Measurements from ENCODE around the gene CWC25. TPM values are rescaled to one million over a fixed set of nuclear protein-coding genes. Genes with fewer than 3 reads are reported as not detected.
A peak's percentile ranks its signal among the peaks of the same experiment; 100 is the strongest.

The CWC25 gene
- total and polyA plus RNA-seq, 9 of the 15 experiments (the other 6 are each of a cell fraction or from before 2014, with no cell fraction given) = 16.5 to 27.4 (median 23.0) TPM

DNA sequence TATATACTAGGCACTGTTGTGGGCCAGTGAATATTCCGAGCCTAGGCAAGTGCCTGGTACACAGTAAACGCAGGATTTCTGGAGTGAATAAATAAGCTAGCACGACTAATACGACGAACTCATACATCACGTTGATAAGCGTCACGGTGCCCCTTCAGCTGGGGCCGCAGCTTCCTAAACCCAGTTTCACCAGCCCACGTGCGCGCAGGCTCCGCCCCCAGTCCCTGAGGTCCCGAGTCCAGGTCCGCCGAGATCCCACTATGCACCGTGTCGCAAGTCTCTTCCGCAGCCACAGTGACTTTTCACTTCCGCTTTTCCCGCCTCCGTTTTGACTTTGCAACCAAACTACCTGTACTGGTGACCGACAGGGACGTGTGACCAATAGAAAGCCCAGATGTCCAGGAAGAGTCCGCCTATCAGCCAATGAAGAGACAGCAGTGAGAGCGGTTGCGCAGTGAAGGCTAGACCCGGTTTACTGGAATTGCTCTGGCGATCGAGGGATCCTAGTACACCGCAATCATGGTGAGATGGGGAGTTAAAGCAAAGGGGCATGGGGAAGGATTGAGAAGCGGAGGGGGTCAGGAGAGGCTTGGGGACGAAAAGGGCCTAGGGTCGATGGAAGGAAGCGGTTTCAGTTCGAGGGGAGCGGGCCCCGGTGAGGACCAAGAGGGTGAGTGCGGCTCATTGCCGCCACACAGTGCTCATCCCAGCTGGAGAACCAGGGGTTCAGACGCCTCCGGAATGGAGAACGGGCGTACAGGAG lies 72.6 kb downstream of the CWC25 start, which contains the start of gene PSMB3:
PSMB3 (plus strand) TSS at position 434 of the 763 bp plus-strand sequence; CDS start at position 520, 86 bp downstream.
- POLR2A ChIA-PET = interaction anchor here (0.6 to 2.3 kb wide), 18 partner anchors 10 to 261 kb away, joined by 3 to 9 read pairs (median 4); partner anchors contain the start of genes LASP1 and PIP4K2B
- Histone ChIP-seq H3K4me3 (peak within 1 kb of the TSS; percentile 74), H3K27ac (ENCODE audit: extremely low read depth, low read depth, low read length) (peak within 1 kb of the TSS; percentile 87), H3K9me3 (replicated peaks; ENCODE audit: control insufficient read depth, insufficient read depth, low read depth, low read length) (no peaks in the 10 kb centered on the region), H3K4me1 (replicated peaks in 1 of 2; ENCODE audit: control insufficient read depth in 2 of 2, insufficient read depth in 2 of 2, low read length in 2 of 2) (peaks cover 7 to 42% of the 10 kb centered on the region in 2 experiments), H3K27me3 (ENCODE audit: control insufficient read depth in 2 of 2, insufficient read depth in 2 of 2, low read length in 2 of 2) (no peaks in the 10 kb centered on the region), H4K20me1 (replicated peaks; ENCODE audit: control insufficient read depth, insufficient read depth, low read length) (no peaks in the 10 kb centered on the region), H3K4me2 (ENCODE audit: insufficient read depth, low read length) (peak within 1 kb of the TSS; percentile 86), H3K9ac (ENCODE audit: insufficient read depth in 1 of 2, low read depth in 2 of 2, low read length in 2 of 2) (peak within 1 kb of the TSS; percentile 90 to 95), H3K36me3 (ENCODE audit: control insufficient read depth, insufficient read depth, low read length) (peaks cover 36% of the 10 kb centered on the region), H2AFZ (ENCODE audit: low read depth, low read length) (peak within 1 kb of the TSS; percentile 89), H3K79me2 (ENCODE audit: control insufficient read depth, insufficient read depth, low read length) (peaks cover 67% of the 10 kb centered on the region), H3K9me1 (ENCODE audit: control insufficient read depth, insufficient read depth, low read length) (no peaks in the 10 kb centered on the region)
- under 1% methylated on average over 44 of the region's 44 CpGs for WGBS (ENCODE audit: insufficient coverage, low coverage, missing lambda C conversion rate)
- no peak for FAIRE-seq
- in situ Hi-C loops (cut with MboI) = no loop called here
- BruUV-seq (replicated peaks) = no TSS peak
- intact Hi-C loops (cut with micrococcal nuclease) = loop anchor here (2.0 to 10.0 kb wide), 5 partner anchors 50 to 402 kb away; partner anchors contain the start of genes PLXDC1 and RPL23
- peak; percentile 84 for ATAC-seq
- peak; percentile 95 to 99 (median 97) for DNase-seq (ENCODE audit: extremely low read depth in 1 of 4, low spot score in 3 of 4)
- CTCF ChIA-PET (ENCODE audit: low intra/inter-chr PET ratio) = interaction anchor here (0.5 to 0.6 kb wide), 2 partner anchors 240 to 242 kb away, joined by 3 read pairs; no protein-coding TSS in a partner anchor
- peak; percentile 95 for TF ChIP-seq NKRF (IDR thresholded peaks at IDR 0.05; ENCODE audit: borderline replicate concordance)
- TF ChIP-seq NR2C1 (IDR thresholded peaks at IDR 0.05) = peak; percentile 90
- peak; percentile 92 for TF ChIP-seq NR2C1 (tag; IDR thresholded peaks at IDR 0.05)
- peak; percentile 9; the same call in 1 of the 2 replicates for TF ChIP-seq CXXC5 (CRISPR knock-in tag; IDR thresholded peaks at IDR 0.05)
- TF ChIP-seq PHF20 (IDR thresholded peaks at IDR 0.05; ENCODE audit: partially characterized antibody) = peak; percentile 90
- TF ChIP-seq FOXK2 (conservative IDR thresholded peaks at IDR 0.05 in 1 of 2, IDR thresholded peaks at IDR 0.05 in 1 of 2; ENCODE audit: low read depth in 2 of 2) = peak; percentile 85 to 86; a peak in 3 of 4 replicates
- peak; percentile 93 for TF ChIP-seq C11orf30 (IDR thresholded peaks at IDR 0.05; ENCODE audit: low read depth)
- TF ChIP-seq RBM39 (optimal IDR thresholded peaks at IDR 0.05; ENCODE audit: low read depth, low read length) = no peak
- peak; percentile 80 for TF ChIP-seq RAD51 (IDR thresholded peaks at IDR 0.05; ENCODE audit: borderline replicate concordance, low read depth)
- no peak for TF ChIP-seq KAT8 (IDR thresholded peaks at IDR 0.05; ENCODE audit: low read depth)
- peak; percentile 97 for TF ChIP-seq EP400 (IDR thresholded peaks at IDR 0.05)
- peak; percentile 63; the same call in 1 of the 2 replicates for TF ChIP-seq DIDO1 (tag; IDR thresholded peaks at IDR 0.05; ENCODE audit: low read depth)
- TF ChIP-seq SIN3A (IDR thresholded peaks at IDR 0.05; ENCODE audit: borderline replicate concordance in 2 of 2, control insufficient read depth in 1 of 2, low read depth in 2 of 2, low read length in 2 of 2) = peak; percentile 69 to 97; a peak in 2 of 4 replicates
- TF ChIP-seq SMARCB1 (IDR thresholded peaks at IDR 0.05; ENCODE audit: insufficient read length, low read depth) = no peak
- TF ChIP-seq SP1 (CRISPR knock-in tag; IDR thresholded peaks at IDR 0.05) = peak; percentile 68
- TF ChIP-seq E2F6 (IDR thresholded peaks at IDR 0.05; ENCODE audit: borderline replicate concordance in 1 of 2, extremely low read depth in 1 of 2, insufficient read depth in 1 of 2, insufficient read length in 1 of 2, low read depth in 1 of 2, low read length in 1 of 2, poor library complexity in 1 of 2, severe bottlenecking in 1 of 2) = peak; percentile 66 to 70
- peak; percentile 66 for TF ChIP-seq POLR2G (IDR thresholded peaks at IDR 0.05; ENCODE audit: low read depth, low read length)

All from K562 (cell line).